SU-DHL-6 (cell line): Measurements from ENCODE around the gene GRK2.

Source experiments
- EZH2phosphoT487 ChIP-seq: fragments of 200-600 bp; sonication (generic), shearing (Covaris generic); conservative IDR thresholded peaks from 2 replicates; pipeline ENCODE4 v1.6.1; 2018; ENCODE audit warnings: mild to moderate bottlenecking, antibody characterized with exemption, low read length, moderate library complexity, mixed read lengths
- TF ChIP-seq, protein P1 (sequence below): fragments of 200-600 bp; sonication (generic); IDR thresholded peaks from one replicate; pipeline ENCODE4 v1.5.1; 2017; ENCODE audit warnings: antibody characterized with exemption, mild to moderate bottlenecking, low read length, moderate library complexity; ENCODE audit not compliant: insufficient read depth, poor library complexity, severe bottlenecking

DNA sequence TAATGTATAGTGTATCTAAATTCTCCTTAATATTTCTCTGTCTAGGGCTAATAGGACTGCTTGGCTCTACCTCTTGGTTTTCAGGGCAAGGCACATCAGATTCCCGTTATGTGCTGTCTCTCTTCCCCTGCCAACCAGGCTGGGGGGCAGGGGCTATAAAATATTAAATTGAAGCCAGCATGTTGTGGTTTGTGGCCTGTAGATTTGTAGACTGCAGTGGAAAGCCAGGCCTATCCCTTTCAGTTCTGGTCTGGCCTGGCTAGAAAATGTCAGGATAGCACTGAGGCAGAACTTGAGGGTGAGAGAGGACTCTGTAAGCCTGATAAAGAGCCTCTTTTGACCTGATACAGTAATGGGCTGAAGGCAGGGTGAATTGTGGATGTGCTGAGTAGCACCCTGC lies 14.4 kb upstream of the GRK2 start:
- TF ChIP-seq, protein P1, sequence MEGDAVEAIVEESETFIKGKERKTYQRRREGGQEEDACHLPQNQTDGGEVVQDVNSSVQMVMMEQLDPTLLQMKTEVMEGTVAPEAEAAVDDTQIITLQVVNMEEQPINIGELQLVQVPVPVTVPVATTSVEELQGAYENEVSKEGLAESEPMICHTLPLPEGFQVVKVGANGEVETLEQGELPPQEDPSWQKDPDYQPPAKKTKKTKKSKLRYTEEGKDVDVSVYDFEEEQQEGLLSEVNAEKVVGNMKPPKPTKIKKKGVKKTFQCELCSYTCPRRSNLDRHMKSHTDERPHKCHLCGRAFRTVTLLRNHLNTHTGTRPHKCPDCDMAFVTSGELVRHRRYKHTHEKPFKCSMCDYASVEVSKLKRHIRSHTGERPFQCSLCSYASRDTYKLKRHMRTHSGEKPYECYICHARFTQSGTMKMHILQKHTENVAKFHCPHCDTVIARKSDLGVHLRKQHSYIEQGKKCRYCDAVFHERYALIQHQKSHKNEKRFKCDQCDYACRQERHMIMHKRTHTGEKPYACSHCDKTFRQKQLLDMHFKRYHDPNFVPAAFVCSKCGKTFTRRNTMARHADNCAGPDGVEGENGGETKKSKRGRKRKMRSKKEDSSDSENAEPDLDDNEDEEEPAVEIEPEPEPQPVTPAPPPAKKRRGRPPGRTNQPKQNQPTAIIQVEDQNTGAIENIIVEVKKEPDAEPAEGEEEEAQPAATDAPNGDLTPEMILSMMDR: no peak
- no peak for TF ChIP-seq EZH2phosphoT487
